Right lobe of liver (tissue), 6 donors: ENCODE measurements around the gene USP50. TPM values are rescaled to one million over a fixed set of nuclear protein-coding genes. Genes with fewer than 3 reads are reported as not detected.

Experiments used
- ATAC-seq, 4 donors: fragments of 200-7000 bp; cut with Tn5 transposase; one replicate each; pipeline ENCODE4 v1.9.1; 2020; ENCODE audit warnings: mild to moderate bottlenecking in 4 of 4, moderate library complexity in 4 of 4
- DNase-seq, 3 donors: peaks; one replicate each; pipeline ENCODE4 v3.0.0-alpha.2; 2020
- H3K27ac ChIP-seq, 3 donors: fragments of 200-600 bp; one replicate each; pipeline ENCODE4 v1.8.0; 2022
- H3K27me3 ChIP-seq, 2 donors: fragments of 200-600 bp; one replicate each; pipeline ENCODE4 v1.8.0; 2022
- H3K36me3 ChIP-seq, 4 donors: fragments of 200-600 bp; sonication (generic) in 1 of 4; one replicate each; pipeline versions ENCODE4 v1.5.1 to v1.8.0; 2017 to 2022; ENCODE audit warnings: control low read depth in 1 of 4
- H3K4me1 ChIP-seq, 4 donors: fragments of 200-600 bp; sonication (generic) in 1 of 4; one replicate each; pipeline versions ENCODE4 v1.5.1 to v1.8.0; 2017 to 2022; ENCODE audit warnings: control low read depth in 1 of 4
- H3K4me3 ChIP-seq, 3 donors: fragments of 200-600 bp; one replicate each; pipeline ENCODE4 v1.8.0; 2022
- H3K9me3 ChIP-seq, 4 donors: fragments of 200-600 bp; sonication (generic) in 1 of 4; one replicate each; pipeline versions ENCODE4 v1.5.1 to v1.8.0; 2017 to 2022; ENCODE audit warnings: control low read depth in 1 of 4
- CTCF ChIP-seq, 4 donors: fragments of 200-600 bp in 3 of 4; fragments of 450-650 bp in 1 of 4; IDR thresholded peaks; one replicate each; pipeline versions ENCODE4 v1.5.1 to v1.8.0; 2016 to 2022; ENCODE audit warnings: antibody characterized with exemption in 4 of 4, mild to moderate bottlenecking in 2 of 4
- POLR2A ChIP-seq: fragments of 450-650 bp; IDR thresholded peaks from one replicate; pipeline ENCODE4 v1.6.1; 2017; ENCODE audit warnings: antibody characterized with exemption, mild to moderate bottlenecking
- WGBS: methylation state at CpG from one replicate; pipeline ENCODE4 v1.1.6; 2018; ENCODE audit warnings: low coverage, low lambda C conversion rate; ENCODE audit not compliant: insufficient coverage; ENCODE audit errors: missing lambda C conversion rate; 5-methylcytosine and 5-hydroxymethylcytosine counted together
- intact Hi-C, 2 donors: fragments of 100-400 bp; cut with DNase I; formaldehyde crosslinking; loops; one replicate each; pipeline versions ENCODE4 v1.11.2 to v1.14.1; 2022
- total RNA-seq, 6 experiments: library from RNA; depleted of rRNA in 2 of 6; stranded (reverse); fragments of >200 nt in 2 of 6; fragmentation: NEBNext Ultra II Directional in 3 of 6; extraction: Animal tissue kit (Norgen Biotek cat#: 25700) in 3 of 6; gene quantifications; one replicate each; pipeline versions ENCODE4 v1.1.0 to v1.2.4, GENCODE V29; 2016 to 2023
- donor health status: DM: no; HTN: yes; CAD: no.
- donor health status: DM: no; HTN: no; CAD: no.
- donor health status: DM: no; HTN: no; CAD: no.
- donor health status: DM: no; HTN: yes; CAD: no.
- donor health status: DM: no; HTN: yes; CAD: no.

Gene USP50
- total RNA-seq, 6 experiments from 2014 or later = 0.42 to 0.90 (median 0.72) TPM; not detected in 2

GRCh38 chr15:50543556-50543955 lies 2.9 kb downstream of the USP50 start:
- no peak overlapping the region for H3K27ac ChIP-seq
- DNase-seq = no peak
- H3K27me3 ChIP-seq = no peaks in the 10 kb centered on the region
- no peak for ATAC-seq
- no peaks in the 10 kb centered on the region for H3K36me3 ChIP-seq
- no peak overlapping the region for H3K4me3 ChIP-seq
- WGBS = 95% methylated on average over 3 of the region's 3 CpGs
- no peaks in the 10 kb centered on the region for H3K9me3 ChIP-seq
- TF ChIP-seq CTCF (IDR thresholded peaks at IDR 0.05) (no peak), POLR2A (no peak)
- H3K4me1 ChIP-seq = no peaks in the 10 kb centered on the region
- intact Hi-C loops = no loop called here

GRCh38 chr15:50542887-50543210 lies 3.6 kb downstream of the USP50 start:
- H3K9me3 ChIP-seq = no peaks in the 10 kb centered on the region
- DNase-seq (no peak), ATAC-seq (no peak)
- H3K27me3 ChIP-seq = no peaks in the 10 kb centered on the region
- WGBS = 93% methylated on average over 2 of the region's 2 CpGs
- H3K27ac ChIP-seq = no peak overlapping the region
- H3K36me3 ChIP-seq = no peaks in the 10 kb centered on the region
- no peak overlapping the region for H3K4me3 ChIP-seq
- TF ChIP-seq CTCF (IDR thresholded peaks at IDR 0.05) = no peak
- TF ChIP-seq POLR2A = no peak
- no peaks in the 10 kb centered on the region for H3K4me1 ChIP-seq
- intact Hi-C loops = no loop called here

GRCh38 chr15:50531766-50532165 lies 14.7 kb downstream of the USP50 start:
- no peaks in the 10 kb centered on the region for H3K4me1 ChIP-seq
- no peak overlapping the region for H3K27ac ChIP-seq
- DNase-seq (no peak), ATAC-seq (no peak)
- TF ChIP-seq CTCF (IDR thresholded peaks at IDR 0.05) (no peak), POLR2A (no peak)
- H3K36me3 ChIP-seq = no peaks in the 10 kb centered on the region
- no peak overlapping the region for H3K4me3 ChIP-seq
- intact Hi-C loops = no loop called here
- 75% methylated on average over 4 of the region's 4 CpGs for WGBS
- H3K27me3 ChIP-seq = no peaks in the 10 kb centered on the region
- H3K9me3 ChIP-seq = no peaks in the 10 kb centered on the region

GRCh38 chr15:50531163-50531562 lies 15.3 kb downstream of the USP50 start:
- H3K27me3 ChIP-seq = no peaks in the 10 kb centered on the region
- WGBS = 87% methylated on average over 4 of the region's 4 CpGs
- no peak for ATAC-seq
- no peaks in the 10 kb centered on the region for H3K4me1 ChIP-seq
- TF ChIP-seq CTCF (IDR thresholded peaks at IDR 0.05) = no peak
- TF ChIP-seq POLR2A = no peak
- no peaks in the 10 kb centered on the region for H3K9me3 ChIP-seq
- H3K4me3 ChIP-seq = no peak overlapping the region
- H3K27ac ChIP-seq = no peak overlapping the region
- no peaks in the 10 kb centered on the region for H3K36me3 ChIP-seq
- DNase-seq = no peak
- intact Hi-C loops = no loop called here

GRCh38 chr15:50523851-50524251 lies 22.6 kb downstream of the USP50 start:
- no peak for TF ChIP-seq POLR2A
- TF ChIP-seq CTCF (IDR thresholded peaks at IDR 0.05) = no peak
- Histone ChIP-seq H3K36me3 (no peaks in the 10 kb centered on the region), H3K27ac (no peak overlapping the region), H3K9me3 (no peaks in the 10 kb centered on the region), H3K4me3 (no peak overlapping the region), H3K4me1 (no peaks in the 10 kb centered on the region), H3K27me3 (no peaks in the 10 kb centered on the region)
- 78% methylated on average over 5 of the region's 5 CpGs for WGBS
- intact Hi-C loops = no loop called here
- DNase-seq (no peak), ATAC-seq (no peak)
